HCT116 (cell line): ENCODE results near the gene TTLL5. TPM values are rescaled to one million over a fixed set of nuclear protein-coding genes. Genes with fewer than 3 reads are reported as not detected.

Source experiments
- ATAC-seq: fragments of 200-7000 bp; cut with Tn5 transposase; 2 replicates; pipeline ENCODE4 v1.9.1; 2020; ENCODE audit warnings: mild to moderate bottlenecking, moderate library complexity
- BruUV-seq: library from RNA; stranded (reverse); fragments of 400-500 nt; replicated peaks from 2 replicates; lab custom pipeline; 2021; lab: Mats Ljungman, UMichigan
- CTCF ChIA-PET: fragments of 300-600 bp; sonication (Branson Sonifier 250); formaldehyde crosslinking; loops from one replicate; lab custom pipeline; 2021; ENCODE audit warnings: antibody characterized with exemption; lab: Charles Lee
- POLR2A ChIA-PET: fragments of 300-600, 350-600 bp; sonication (Branson Sonifier 250); formaldehyde crosslinking; loops from one replicate; lab custom pipeline; 2021; ENCODE audit warnings: antibody characterized with exemption; lab: Charles Lee
- RAD21 ChIA-PET, 2 experiments: fragments of 300-600 bp; sonication (Branson Sonifier 250); formaldehyde crosslinking; loops; one replicate each; lab custom pipeline; 2023; ENCODE audit warnings: low total read pairs in 2 of 2; ENCODE audit not compliant: uncharacterized antibody in 2 of 2, unreplicated experiment in 2 of 2, low non-redundant PET in 1 of 2; lab: Charles Lee
- DNase-seq: peaks from one replicate; pipeline ENCODE4 v3.0.0-alpha.2; 2010; ENCODE audit warnings: low read depth, low spot score
- H2AFZ ChIP-seq: fragments of 200-600 bp; shearing (Covaris generic), sonication (generic); 2 replicates; pipeline ENCODE4 v1.6.1; 2017; ENCODE audit warnings: low read depth, mixed run types, mixed read lengths, antibody characterized with exemption, low read length; ENCODE audit not compliant: poor library complexity, severe bottlenecking
- H3K27ac ChIP-seq: 2 replicates; pipeline ENCODE4 v1.5.1; 2012; ENCODE audit warnings: low read depth, low read length
- H3K27me3 ChIP-seq: fragments of 200-600 bp; sonication (generic); 2 replicates; pipeline ENCODE4 v1.6.1; 2016; ENCODE audit warnings: mixed run types, low read length, mixed read lengths; ENCODE audit not compliant: insufficient read depth
- H3K36me3 ChIP-seq, 2 experiments: fragments of 200-500 bp in 1 of 2; fragments of 200-600 bp in 1 of 2; sonication (Bioruptor generic) in 1 of 2; sonication (generic) in 1 of 2; 2 replicates each; pipeline versions ENCODE4 v1.5.1 to v1.6.1; 2014 to 2016; ENCODE audit warnings: low read length in 2 of 2, inconsistent platforms in 1 of 2, mixed read lengths in 1 of 2, mixed run types in 1 of 2; ENCODE audit not compliant: insufficient read depth in 2 of 2, control insufficient read depth in 1 of 2
- H3K4me1 ChIP-seq, 2 experiments: fragments of 200-600 bp in 1 of 2; sonication (generic) in 1 of 2; 2 replicates each; pipeline versions ENCODE4 v1.5.1 to v1.6.1; 2012 to 2017; ENCODE audit warnings: low read length in 2 of 2, inconsistent platforms in 1 of 2, mild to moderate bottlenecking in 1 of 2, mixed read lengths in 1 of 2, mixed run types in 1 of 2, moderate library complexity in 1 of 2; ENCODE audit not compliant: insufficient read depth in 2 of 2, control insufficient read depth in 1 of 2
- H3K4me2 ChIP-seq: fragments of 200-600 bp; sonication (generic); 2 replicates; pipeline ENCODE4 v1.6.1; 2017; ENCODE audit warnings: mixed run types, low read length, mixed read lengths
- H3K4me3 ChIP-seq, 2 experiments: fragments of 200-600 bp in 1 of 2; sonication (generic) in 1 of 2; replicated peaks in 1 of 2; 2 replicates each; pipeline ENCODE4 v1.5.1; 2011 to 2016; ENCODE audit warnings: low read length in 2 of 2, control low read depth in 1 of 2, low read depth in 1 of 2, mild to moderate bottlenecking in 1 of 2, mixed read lengths in 1 of 2, mixed run types in 1 of 2
- H3K79me2 ChIP-seq: fragments of 200-600 bp; sonication (generic); 2 replicates; pipeline ENCODE4 v1.6.1; 2017; ENCODE audit warnings: mild to moderate bottlenecking, mixed run types, low read length, moderate library complexity, mixed read lengths; ENCODE audit not compliant: insufficient read depth
- H3K9ac ChIP-seq: fragments of 200-600 bp; sonication (generic); 2 replicates; pipeline ENCODE4 v1.6.1; 2016; ENCODE audit warnings: low read length, mixed read lengths
- H3K9me2 ChIP-seq: fragments of 200-600 bp; sonication (generic), shearing (Covaris generic); 2 replicates; pipeline ENCODE4 v1.6.1; 2017; ENCODE audit warnings: mixed run types, mild to moderate bottlenecking, moderate library complexity; ENCODE audit not compliant: insufficient read depth
- H3K9me3 ChIP-seq, 2 experiments: fragments of 200-500 bp in 1 of 2; fragments of 200-600 bp in 1 of 2; sonication (Bioruptor generic) in 1 of 2; sonication (generic) in 1 of 2; 2 replicates each; pipeline ENCODE4 v1.6.1; 2014 to 2017; ENCODE audit warnings: low read length in 2 of 2, mixed read lengths in 2 of 2, inconsistent platforms in 1 of 2, low read depth in 1 of 2, mild to moderate bottlenecking in 1 of 2, mixed run types in 1 of 2, moderate library complexity in 1 of 2; ENCODE audit not compliant: control insufficient read depth in 1 of 2, insufficient read depth in 1 of 2
- H4K20me1 ChIP-seq: fragments of 200-600 bp; sonication (generic), shearing (Covaris generic); 2 replicates; pipeline ENCODE4 v1.6.1; 2017; ENCODE audit warnings: mixed run types, mild to moderate bottlenecking, moderate library complexity; ENCODE audit not compliant: insufficient read depth
- CBX3 ChIP-seq: IDR thresholded peaks from 2 replicates; pipeline ENCODE4 v1.6.1; 2012; ENCODE audit warnings: low read depth
- CEBPB ChIP-seq: IDR thresholded peaks from 2 replicates; pipeline ENCODE4 v1.6.1; 2012; ENCODE audit warnings: low read depth
- CTCF ChIP-seq, 3 experiments: fragments of 200-600 bp in 1 of 3; sonication (generic) in 1 of 3; IDR thresholded peaks in 2 of 3; conservative IDR thresholded peaks in 1 of 3; 2 replicates each; pipeline ENCODE4 v1.5.1; 2012 to 2017; ENCODE audit warnings: low read depth in 2 of 3, low read length in 2 of 3, antibody characterized with exemption in 1 of 3, borderline replicate concordance in 1 of 3, control low read depth in 1 of 3, mild to moderate bottlenecking in 1 of 3, mixed read lengths in 1 of 3, mixed run types in 1 of 3, moderate library complexity in 1 of 3; ENCODE audit not compliant: insufficient read depth in 1 of 3
- EGR1 ChIP-seq: IDR thresholded peaks from 2 replicates; pipeline ENCODE4 v1.6.1; 2012; ENCODE audit warnings: low read depth
- ELF1 ChIP-seq: IDR thresholded peaks from 2 replicates; pipeline ENCODE4 v1.6.1; 2012; ENCODE audit warnings: low read depth, borderline replicate concordance
- EZH2phosphoT487 ChIP-seq: fragments of 200-600 bp; IDR thresholded peaks from 2 replicates; pipeline ENCODE4 v1.6.1; 2018; ENCODE audit warnings: antibody characterized with exemption, borderline replicate concordance
- FOSL1 ChIP-seq: IDR thresholded peaks from 2 replicates; pipeline ENCODE4 v1.6.1; 2012; ENCODE audit warnings: low read depth
- JUND ChIP-seq: IDR thresholded peaks from 2 replicates; pipeline ENCODE4 v1.6.1; 2012
- RAD21 ChIP-seq: IDR thresholded peaks from 2 replicates; pipeline ENCODE4 v1.6.1; 2012; ENCODE audit warnings: low read depth, mild to moderate bottlenecking
- SIN3A ChIP-seq: IDR thresholded peaks from 2 replicates; pipeline ENCODE4 v1.6.1; 2012; ENCODE audit warnings: low read depth
- SP1 ChIP-seq: IDR thresholded peaks from 2 replicates; pipeline ENCODE4 v1.6.1; 2012; ENCODE audit warnings: low read depth
- SRF ChIP-seq: IDR thresholded peaks from 2 replicates; pipeline ENCODE4 v1.6.1; 2012; ENCODE audit warnings: low read depth
- TCF7L2 ChIP-seq: IDR thresholded peaks from 2 replicates; pipeline ENCODE4 v1.7.0; 2011; ENCODE audit warnings: borderline replicate concordance, inconsistent platforms; ENCODE audit not compliant: insufficient read depth, insufficient read length; ENCODE audit errors: extremely low read depth
- YY1 ChIP-seq: IDR thresholded peaks from 2 replicates; pipeline ENCODE4 v1.6.1; 2011; ENCODE audit warnings: low read length, low read depth, moderate library complexity, mild to moderate bottlenecking; ENCODE audit not compliant: insufficient replicate concordance; ENCODE audit errors: extremely low read depth
- ZBTB33 ChIP-seq: IDR thresholded peaks from 2 replicates; pipeline ENCODE4 v1.6.1; 2011; ENCODE audit warnings: mild to moderate bottlenecking, low read length, moderate library complexity; ENCODE audit not compliant: insufficient replicate concordance; ENCODE audit errors: extremely low read depth
- ZNF274 ChIP-seq: fragments of 200-500 bp; sonication (Bioruptor generic); IDR thresholded peaks from 2 replicates; pipeline ENCODE4 v1.6.1; 2014; ENCODE audit warnings: mild to moderate bottlenecking, low read depth, low read length, inconsistent platforms
- intact Hi-C: fragments of 100-400 bp; cut with micrococcal nuclease; formaldehyde crosslinking; loops from 2 replicates; pipeline ENCODE4 v1.10.0; 2022
- total RNA-seq: library from RNA; stranded (reverse); gene quantifications from one replicate; pipeline ENCODE4 v1.2.1, GENCODE V29; 2021; ENCODE audit not compliant: unreplicated experiment
- TF ChIP-seq, protein P1 (sequence below): IDR thresholded peaks from 2 replicates; pipeline ENCODE4 v1.6.1; 2012; ENCODE audit warnings: low read depth

The TTLL5 gene
- total RNA-seq, 1 experiment from 2014 or later = 26.2 TPM

DNA sequence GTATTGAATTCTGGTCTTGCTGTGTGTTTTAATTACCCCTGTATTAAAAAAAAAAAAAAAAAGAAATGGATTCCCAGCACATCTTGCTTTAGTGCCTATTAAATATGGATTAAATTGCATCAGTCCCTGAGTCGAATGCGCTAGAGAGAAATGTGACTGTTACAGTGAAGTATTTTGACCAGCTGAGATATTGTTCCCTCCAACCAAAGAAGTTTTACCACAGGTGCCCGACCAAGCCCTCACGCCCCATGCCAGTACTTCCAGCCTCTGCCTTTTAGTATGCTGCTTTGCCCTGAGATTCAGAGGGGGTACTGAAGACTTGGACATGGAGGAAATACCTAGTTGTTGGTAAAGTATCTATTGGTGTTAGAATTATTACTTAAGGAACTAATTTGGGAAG, 159.7 kb downstream of the TTLL5 start:
- Histone ChIP-seq H3K4me2 (no peak overlapping the region), H3K27ac (no peak overlapping the region), H3K4me3 (no peak overlapping the region), H2AFZ (no peak overlapping the region), H4K20me1 (no peaks in the 10 kb centered on the region), H3K27me3 (no peaks in the 10 kb centered on the region), H3K9ac (no peak overlapping the region), H3K9me3 (no peaks in the 10 kb centered on the region), H3K9me2 (no peaks in the 10 kb centered on the region), H3K79me2 (no peaks in the 10 kb centered on the region), H3K36me3 (no peaks in the 10 kb centered on the region), H3K4me1 (peaks cover 28 to 32% of the 10 kb centered on the region in 2 experiments)
- TF ChIP-seq YY1 (no peak), SIN3A (no peak), ZBTB33 (no peak), ELF1 (no peak), EGR1 (no peak), CTCF (IDR thresholded peaks at IDR 0.05 in 2 of 3, conservative IDR thresholded peaks at IDR 0.05 in 1 of 3; ENCODE audit: borderline replicate concordance in 1 of 3, insufficient read depth in 1 of 3, low read depth in 2 of 3, low read length in 2 of 3) (no peak), RAD21 (no peak), FOSL1 (no peak), SP1 (no peak), JUND (no peak), EZH2phosphoT487 (no peak), TCF7L2 (no peak), CEBPB (no peak), ZNF274 (no peak), SRF (no peak), CBX3 (no peak)
- TF ChIP-seq, protein P1, sequence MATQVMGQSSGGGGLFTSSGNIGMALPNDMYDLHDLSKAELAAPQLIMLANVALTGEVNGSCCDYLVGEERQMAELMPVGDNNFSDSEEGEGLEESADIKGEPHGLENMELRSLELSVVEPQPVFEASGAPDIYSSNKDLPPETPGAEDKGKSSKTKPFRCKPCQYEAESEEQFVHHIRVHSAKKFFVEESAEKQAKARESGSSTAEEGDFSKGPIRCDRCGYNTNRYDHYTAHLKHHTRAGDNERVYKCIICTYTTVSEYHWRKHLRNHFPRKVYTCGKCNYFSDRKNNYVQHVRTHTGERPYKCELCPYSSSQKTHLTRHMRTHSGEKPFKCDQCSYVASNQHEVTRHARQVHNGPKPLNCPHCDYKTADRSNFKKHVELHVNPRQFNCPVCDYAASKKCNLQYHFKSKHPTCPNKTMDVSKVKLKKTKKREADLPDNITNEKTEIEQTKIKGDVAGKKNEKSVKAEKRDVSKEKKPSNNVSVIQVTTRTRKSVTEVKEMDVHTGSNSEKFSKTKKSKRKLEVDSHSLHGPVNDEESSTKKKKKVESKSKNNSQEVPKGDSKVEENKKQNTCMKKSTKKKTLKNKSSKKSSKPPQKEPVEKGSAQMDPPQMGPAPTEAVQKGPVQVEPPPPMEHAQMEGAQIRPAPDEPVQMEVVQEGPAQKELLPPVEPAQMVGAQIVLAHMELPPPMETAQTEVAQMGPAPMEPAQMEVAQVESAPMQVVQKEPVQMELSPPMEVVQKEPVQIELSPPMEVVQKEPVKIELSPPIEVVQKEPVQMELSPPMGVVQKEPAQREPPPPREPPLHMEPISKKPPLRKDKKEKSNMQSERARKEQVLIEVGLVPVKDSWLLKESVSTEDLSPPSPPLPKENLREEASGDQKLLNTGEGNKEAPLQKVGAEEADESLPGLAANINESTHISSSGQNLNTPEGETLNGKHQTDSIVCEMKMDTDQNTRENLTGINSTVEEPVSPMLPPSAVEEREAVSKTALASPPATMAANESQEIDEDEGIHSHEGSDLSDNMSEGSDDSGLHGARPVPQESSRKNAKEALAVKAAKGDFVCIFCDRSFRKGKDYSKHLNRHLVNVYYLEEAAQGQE = no peak
- CTCF ChIA-PET = no interaction called here
- POLR2A ChIA-PET = no interaction called here
- RAD21 ChIA-PET = no interaction called here
- BruUV-seq = no TSS peak
- intact Hi-C loops = no loop called here
- DNase-seq = no peak
- no peak for ATAC-seq
